ENCODE data around the gene ABCA1. TPM values are rescaled to one million over a fixed set of nuclear protein-coding genes. Genes with fewer than 3 reads are reported as not detected.

ABCA1 gene
- total RNA-seq, 2 experiments from 2014 or later: 14.1 to 16.9 TPM

- Mint-ChIP-seq H3K36me3 (ENCODE audit: low read depth) (no peaks in the 10 kb centered on the region), H3K27ac (no peak overlapping the region), H3K4me3 (no peak overlapping the region), H3K27me3 (no peaks in the 10 kb centered on the region), H3K4me1 (ENCODE audit: low read depth) (peaks cover 17% of the 10 kb centered on the region), H3K9me3 (no peaks in the 10 kb centered on the region)
- H3K27me3 ChIP-seq (ENCODE audit: control insufficient read depth in 1 of 2, insufficient read depth in 2 of 2, low read length in 2 of 2): no peaks in the 10 kb centered on the region
- intact Hi-C loops (cut with DNase I, micrococcal nuclease): no loop called here
- TF ChIP-seq, protein P1, sequence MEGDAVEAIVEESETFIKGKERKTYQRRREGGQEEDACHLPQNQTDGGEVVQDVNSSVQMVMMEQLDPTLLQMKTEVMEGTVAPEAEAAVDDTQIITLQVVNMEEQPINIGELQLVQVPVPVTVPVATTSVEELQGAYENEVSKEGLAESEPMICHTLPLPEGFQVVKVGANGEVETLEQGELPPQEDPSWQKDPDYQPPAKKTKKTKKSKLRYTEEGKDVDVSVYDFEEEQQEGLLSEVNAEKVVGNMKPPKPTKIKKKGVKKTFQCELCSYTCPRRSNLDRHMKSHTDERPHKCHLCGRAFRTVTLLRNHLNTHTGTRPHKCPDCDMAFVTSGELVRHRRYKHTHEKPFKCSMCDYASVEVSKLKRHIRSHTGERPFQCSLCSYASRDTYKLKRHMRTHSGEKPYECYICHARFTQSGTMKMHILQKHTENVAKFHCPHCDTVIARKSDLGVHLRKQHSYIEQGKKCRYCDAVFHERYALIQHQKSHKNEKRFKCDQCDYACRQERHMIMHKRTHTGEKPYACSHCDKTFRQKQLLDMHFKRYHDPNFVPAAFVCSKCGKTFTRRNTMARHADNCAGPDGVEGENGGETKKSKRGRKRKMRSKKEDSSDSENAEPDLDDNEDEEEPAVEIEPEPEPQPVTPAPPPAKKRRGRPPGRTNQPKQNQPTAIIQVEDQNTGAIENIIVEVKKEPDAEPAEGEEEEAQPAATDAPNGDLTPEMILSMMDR (IDR thresholded peaks at IDR 0.05): no peak
- DNase-seq: no peak
- no peaks in the 10 kb centered on the region for H3K36me3 ChIP-seq (ENCODE audit: insufficient read depth, low read length)
- H3K9me3 ChIP-seq (ENCODE audit: control insufficient read depth in 1 of 2, insufficient read depth in 1 of 2, low read length in 2 of 2): no peaks in the 10 kb centered on the region
- H3K4me1 ChIP-seq (ENCODE audit: insufficient read depth, low read length): peaks cover 2% of the 10 kb centered on the region
- CTCF ChIA-PET: no interaction called here
- ATAC-seq (ENCODE audit: poor library complexity): no peak
- H3K27ac ChIP-seq (ENCODE audit: low read depth in 1 of 2, low read length in 2 of 2): no peak overlapping the region
- no peak overlapping the region for H3K4me3 ChIP-seq (ENCODE audit: low read length)
- POLR2A ChIA-PET: no interaction called here
Observed at GRCh38 chr9:104914466-104914865, 13.5 kb downstream of the ABCA1 start.

DNA sequence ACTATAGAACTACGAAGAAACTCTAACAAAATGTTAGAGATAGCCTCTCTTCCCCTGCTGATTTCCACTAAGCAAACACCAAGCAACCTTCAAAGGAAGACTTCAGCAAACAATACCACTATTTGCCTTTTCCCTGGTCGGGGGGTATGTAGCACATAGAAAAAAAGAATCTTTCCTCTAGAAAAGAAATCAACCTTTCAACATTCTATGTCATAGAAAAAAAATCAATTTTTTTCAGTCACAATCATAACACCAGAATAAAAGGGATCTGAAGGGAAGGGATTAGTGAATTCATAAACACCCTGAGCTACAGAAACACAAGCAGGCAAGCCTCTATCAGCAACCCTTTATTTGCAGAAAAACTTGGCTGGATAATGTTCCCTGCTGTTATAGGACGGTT lies 15.3 kb downstream of the ABCA1 start:
- intact Hi-C loops (cut with DNase I, micrococcal nuclease): no loop called here
- POLR2A ChIA-PET: no interaction called here
- CTCF ChIA-PET: no interaction called here

GRCh38 chr9:104911032-104911607 lies 16.8 kb downstream of the ABCA1 start:
- TF ChIP-seq, protein P1 (IDR thresholded peaks at IDR 0.05): no peak
- H3K27ac ChIP-seq (ENCODE audit: low read depth in 1 of 2, low read length in 2 of 2): no peak overlapping the region
- DNase-seq (no peak), ATAC-seq (ENCODE audit: poor library complexity) (no peak)
- intact Hi-C loops (cut with DNase I, micrococcal nuclease): no loop called here
- no peaks in the 10 kb centered on the region for H3K36me3 ChIP-seq (ENCODE audit: insufficient read depth, low read length)
- Mint-ChIP-seq H3K27me3 (no peaks in the 10 kb centered on the region), H3K4me1 (ENCODE audit: low read depth) (peaks cover 31% of the 10 kb centered on the region), H3K27ac (no peak overlapping the region), H3K9me3 (no peaks in the 10 kb centered on the region), H3K4me3 (no peak overlapping the region), H3K36me3 (ENCODE audit: low read depth) (no peaks in the 10 kb centered on the region)
- ChIA-PET POLR2A (interaction anchor here (0.6 to 0.9 kb wide), 2 partner anchors 15 to 838 kb away, joined by 3 read pairs; no protein-coding TSS in a partner anchor), CTCF (no interaction called here)
- H3K27me3 ChIP-seq (ENCODE audit: control insufficient read depth in 1 of 2, insufficient read depth in 2 of 2, low read length in 2 of 2): no peaks in the 10 kb centered on the region
- no peaks in the 10 kb centered on the region for H3K9me3 ChIP-seq (ENCODE audit: control insufficient read depth in 1 of 2, insufficient read depth in 1 of 2, low read length in 2 of 2)
- H3K4me3 ChIP-seq (ENCODE audit: low read length): no peak overlapping the region
- H3K4me1 ChIP-seq (ENCODE audit: insufficient read depth, low read length): peaks cover 3% of the 10 kb centered on the region

More for the DNA sequence above, 15.3 kb downstream of the ABCA1 start:
- TF ChIP-seq, protein P1 (IDR thresholded peaks at IDR 0.05): no peak
- Mint-ChIP-seq H3K27me3 (no peaks in the 10 kb centered on the region), H3K4me3 (no peak overlapping the region), H3K27ac (no peak overlapping the region), H3K36me3 (ENCODE audit: low read depth) (no peaks in the 10 kb centered on the region), H3K9me3 (no peaks in the 10 kb centered on the region), H3K4me1 (ENCODE audit: low read depth) (peaks cover 26% of the 10 kb centered on the region)
- Histone ChIP-seq H3K4me3 (ENCODE audit: low read length) (no peak overlapping the region), H3K27me3 (ENCODE audit: control insufficient read depth in 1 of 2, insufficient read depth in 2 of 2, low read length in 2 of 2) (no peaks in the 10 kb centered on the region), H3K4me1 (ENCODE audit: insufficient read depth, low read length) (peaks cover 3% of the 10 kb centered on the region), H3K36me3 (ENCODE audit: insufficient read depth, low read length) (no peaks in the 10 kb centered on the region), H3K27ac (ENCODE audit: low read depth in 1 of 2, low read length in 2 of 2) (no peak overlapping the region), H3K9me3 (ENCODE audit: control insufficient read depth in 1 of 2, insufficient read depth in 1 of 2, low read length in 2 of 2) (no peaks in the 10 kb centered on the region)
- DNase-seq (no peak), ATAC-seq (ENCODE audit: poor library complexity) (no peak)
